IPS-18c (cell line): ENCODE data around the gene VWF.

Experiments
- H3K4me3 ChIP-seq: 2 replicates; pipeline ENCODE4 v1.7.0; 2013; ENCODE audit warnings: low read depth, mild to moderate bottlenecking, low read length, moderate library complexity; ENCODE audit not compliant: insufficient read depth
- H3K9me3 ChIP-seq: one replicate; pipeline ENCODE4 v1.6.1; 2013; ENCODE audit warnings: mild to moderate bottlenecking, low read length, moderate library complexity; ENCODE audit not compliant: control insufficient read depth, insufficient read depth

The VWF gene

DNA sequence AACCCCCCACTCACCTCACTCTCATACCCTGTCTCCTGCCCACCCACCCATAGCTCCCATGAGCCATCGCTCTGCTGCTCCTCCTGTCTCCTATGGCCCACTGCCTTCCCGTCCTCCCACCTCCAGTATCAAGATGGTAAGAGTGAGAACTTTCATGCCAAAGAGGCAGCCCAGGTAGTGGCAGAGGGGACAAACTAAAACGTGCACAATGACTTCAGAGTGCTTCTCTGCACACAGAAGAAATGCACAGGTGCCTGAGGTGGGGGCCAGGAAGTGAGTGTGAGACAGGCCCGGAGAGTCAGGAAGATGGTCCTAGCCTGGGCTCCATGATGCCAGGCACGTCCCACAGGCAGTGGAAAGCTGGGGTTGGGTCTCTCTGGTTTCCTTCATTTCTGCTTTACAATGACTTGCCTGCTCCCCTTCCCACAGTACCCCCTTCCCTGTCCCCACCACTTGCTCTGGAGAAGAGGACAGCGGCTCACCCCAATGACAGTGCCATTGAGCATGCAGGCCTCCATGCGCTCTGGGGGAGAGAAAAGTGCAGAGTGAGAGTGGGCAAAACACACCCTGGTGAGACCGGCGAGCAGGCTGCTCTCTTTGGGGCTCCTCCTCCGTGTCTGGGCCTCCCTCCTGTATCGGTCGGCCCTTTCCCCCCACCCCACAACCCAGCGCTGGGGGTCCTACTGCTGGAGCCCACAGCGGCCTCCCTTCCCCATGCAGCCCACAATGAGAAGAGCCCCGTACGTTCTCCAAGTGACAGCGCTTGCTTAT lies 156.6 kb downstream of the VWF start:
- Histone ChIP-seq H3K9me3 (no peaks in the 10 kb centered on the region), H3K4me3 (no peak overlapping the region)

DNA sequence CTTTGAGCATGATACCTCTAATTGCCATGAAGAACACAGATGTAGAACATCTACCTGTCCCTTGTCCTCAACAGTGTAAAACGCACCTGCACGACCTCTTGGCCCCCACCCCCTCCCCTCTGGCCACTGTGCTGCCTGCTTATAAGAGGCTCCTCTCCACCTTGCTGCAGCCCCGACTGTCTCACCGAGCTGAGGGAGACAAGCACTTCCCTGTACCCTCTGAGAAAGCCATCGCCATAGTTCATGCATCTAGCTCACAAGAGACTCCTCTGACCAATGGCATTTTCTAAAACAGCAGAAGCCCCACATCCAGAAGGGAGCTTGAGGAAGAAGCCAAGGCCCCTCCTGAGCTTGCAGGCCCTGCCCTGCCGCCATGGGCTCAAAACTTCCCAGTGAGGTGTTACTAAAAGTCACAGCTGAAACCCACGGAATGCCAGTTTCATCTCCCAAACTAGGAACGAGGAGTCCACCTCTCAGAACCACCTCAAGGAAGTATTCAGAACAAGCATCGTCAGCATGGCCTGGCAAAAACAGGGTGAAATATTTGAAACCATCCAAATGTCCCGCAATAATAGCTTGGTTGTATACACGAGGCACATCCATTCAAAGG lies 157.9 kb downstream of the VWF start:
- Histone ChIP-seq H3K9me3 (no peaks in the 10 kb centered on the region), H3K4me3 (no peak overlapping the region)

- H3K4me3 ChIP-seq, result no peak overlapping the region
- H3K9me3 ChIP-seq, result no peaks in the 10 kb centered on the region
These were observed 158.5 kb downstream of the VWF start for GRCh38 chr12:5965950-5966383.

- Histone ChIP-seq H3K4me3 (no peak overlapping the region), H3K9me3 (no peaks in the 10 kb centered on the region)
These were observed 159.3 kb downstream of the VWF start for GRCh38 chr12:5964913-5965900.

DNA sequence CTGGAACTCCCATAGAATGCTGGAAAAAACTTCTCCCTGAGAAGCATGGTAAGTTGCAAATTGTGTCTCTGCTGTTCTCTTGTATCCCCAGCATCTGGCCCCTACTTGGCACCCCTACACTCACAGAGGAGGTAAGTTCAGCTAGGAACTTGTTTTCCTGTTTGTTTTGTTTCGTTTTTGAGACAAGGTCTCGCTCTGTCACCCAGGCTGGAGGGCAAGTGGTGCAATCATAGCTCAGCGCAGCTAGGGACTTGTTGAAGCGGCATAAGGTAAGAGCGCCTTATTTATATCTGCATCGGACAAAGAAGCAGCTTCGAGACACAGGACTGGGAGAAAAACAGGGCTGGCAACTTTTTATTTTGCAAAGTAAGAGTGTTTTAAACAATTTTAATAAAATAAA lies 161.0 kb downstream of the VWF start:
- no peak overlapping the region for H3K4me3 ChIP-seq
- H3K9me3 ChIP-seq, result no peaks in the 10 kb centered on the region

- H3K9me3 ChIP-seq, result no peaks in the 10 kb centered on the region
- no peak overlapping the region for H3K4me3 ChIP-seq
These were observed 163.7 kb downstream of the VWF start for GRCh38 chr12:5960783-5961182.

DNA sequence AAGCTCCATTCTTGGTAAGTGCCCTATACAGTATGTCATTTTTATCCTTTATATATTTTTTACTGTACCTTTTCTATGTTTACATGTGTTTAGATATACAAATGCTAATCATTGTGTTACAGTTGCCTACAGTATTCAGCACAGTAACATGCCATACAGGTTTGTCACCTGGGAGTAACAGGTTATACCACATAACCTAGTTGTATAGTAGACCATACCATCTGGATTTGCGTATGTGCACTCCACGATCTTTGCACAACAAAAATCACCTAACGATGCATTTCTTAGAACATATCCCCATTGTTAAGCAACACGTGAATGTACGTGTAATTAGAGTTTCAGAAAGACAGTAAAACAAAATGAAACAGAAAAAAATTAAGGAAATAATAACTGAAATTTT lies 167.5 kb downstream of the VWF start:
- Histone ChIP-seq H3K4me3 (no peak overlapping the region), H3K9me3 (no peaks in the 10 kb centered on the region)

GRCh38 chr12:5954661-5955060 lies 169.8 kb downstream of the VWF start:
- Histone ChIP-seq H3K4me3 (no peak overlapping the region), H3K9me3 (no peaks in the 10 kb centered on the region)

- Histone ChIP-seq H3K9me3 (no peaks in the 10 kb centered on the region), H3K4me3 (no peak overlapping the region)
These were observed 170.5 kb downstream of the VWF start for GRCh38 chr12:5953835-5954586.

DNA sequence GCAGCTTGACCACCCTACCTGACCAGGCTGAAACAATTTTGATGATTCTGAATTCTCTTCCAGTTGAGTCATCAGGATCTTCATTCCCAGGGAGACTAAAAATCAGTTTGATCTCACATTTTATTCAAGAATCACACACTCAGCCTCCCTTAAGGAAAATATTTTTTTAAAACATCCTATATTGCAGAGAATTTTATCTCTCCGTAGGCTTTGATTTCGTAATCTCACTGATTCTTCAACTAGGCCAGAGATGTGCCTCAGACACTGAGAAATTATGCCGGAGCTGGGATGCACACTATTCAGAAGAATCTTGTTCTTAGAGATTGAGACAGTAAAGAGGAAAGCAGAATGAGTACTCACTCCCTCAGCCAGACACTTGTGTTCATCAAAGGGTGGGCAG lies 172.4 kb downstream of the VWF start:
- Histone ChIP-seq H3K4me3 (no peak overlapping the region), H3K9me3 (no peaks in the 10 kb centered on the region)

DNA sequence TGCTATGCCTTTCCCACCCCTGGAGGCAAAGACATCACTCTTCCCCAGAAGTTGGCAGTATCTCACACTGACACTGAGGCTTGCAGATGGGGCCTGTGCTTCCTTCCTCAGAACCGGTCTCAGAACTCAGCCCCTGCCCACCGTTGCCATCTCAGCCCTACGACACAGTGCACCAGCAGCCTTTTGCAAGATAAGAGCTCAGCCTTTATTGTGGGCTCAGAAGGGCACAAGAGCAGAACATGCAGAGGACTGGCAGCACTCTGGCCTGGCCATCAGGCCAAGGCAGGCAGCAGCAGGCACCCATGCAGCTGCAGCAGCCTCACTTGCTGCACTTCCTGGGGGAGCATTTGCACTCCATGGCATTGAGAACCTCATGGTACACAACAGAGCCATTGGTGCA lies 175.8 kb downstream of the VWF start:
- Histone ChIP-seq H3K4me3 (no peak overlapping the region), H3K9me3 (no peaks in the 10 kb centered on the region)

DNA sequence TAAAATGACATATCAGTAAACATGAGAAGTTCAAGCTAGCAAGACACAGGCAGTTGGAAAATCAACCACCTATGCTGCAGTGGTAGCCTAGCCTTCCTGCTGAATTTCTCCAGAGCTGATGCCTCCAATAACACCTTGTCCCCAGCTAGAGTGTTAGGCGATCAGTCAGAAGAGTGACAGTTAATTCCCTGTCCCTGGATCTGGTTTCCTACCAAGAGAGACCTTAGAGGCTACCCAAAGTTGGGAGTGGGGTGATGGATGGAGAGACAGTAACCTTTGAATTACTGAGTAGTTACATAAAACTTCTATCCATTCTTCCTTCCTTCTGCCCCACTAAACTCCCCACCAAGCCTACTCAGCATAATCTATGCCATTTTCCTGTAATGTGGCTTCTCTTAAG lies 177.5 kb downstream of the VWF start:
- Histone ChIP-seq H3K4me3 (no peak overlapping the region), H3K9me3 (no peaks in the 10 kb centered on the region)

- H3K9me3 ChIP-seq, result no peaks in the 10 kb centered on the region
- no peak overlapping the region for H3K4me3 ChIP-seq
These were observed 178.1 kb downstream of the VWF start for GRCh38 chr12:5946388-5946787.

GRCh38 chr12:5945071-5946008 lies 179.1 kb downstream of the VWF start, which contains the start of gene ANO2:
TSS of gene ANO2 (minus strand) at chr12:5945259. CDS start at chr12:5945217, 42 bp downstream.
- Histone ChIP-seq H3K4me3 (peak within 1 kb of the TSS; percentile 59), H3K9me3 (no peaks in the 10 kb centered on the region)

DNA sequence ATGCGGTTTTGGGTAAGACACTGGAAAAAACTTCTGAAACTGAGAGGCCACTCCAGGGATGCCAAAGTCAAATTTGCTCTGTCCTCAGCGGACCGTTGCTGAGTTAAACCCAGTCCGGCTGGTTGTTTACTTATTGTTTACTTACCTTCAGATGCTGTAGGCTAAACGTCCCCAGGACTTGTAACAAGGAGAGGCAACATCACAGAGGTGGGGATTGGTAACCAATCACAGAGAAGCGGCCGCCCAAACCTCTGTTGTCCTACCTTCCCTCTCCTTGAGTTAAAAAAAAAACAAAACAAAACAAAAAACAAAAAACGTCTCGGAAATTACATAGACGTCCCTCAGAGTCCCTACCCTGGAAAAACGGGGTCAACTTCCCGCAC lies 179.8 kb downstream of the VWF start:
- H3K4me3 ChIP-seq, result peak overlapping the region; percentile 59

DNA sequence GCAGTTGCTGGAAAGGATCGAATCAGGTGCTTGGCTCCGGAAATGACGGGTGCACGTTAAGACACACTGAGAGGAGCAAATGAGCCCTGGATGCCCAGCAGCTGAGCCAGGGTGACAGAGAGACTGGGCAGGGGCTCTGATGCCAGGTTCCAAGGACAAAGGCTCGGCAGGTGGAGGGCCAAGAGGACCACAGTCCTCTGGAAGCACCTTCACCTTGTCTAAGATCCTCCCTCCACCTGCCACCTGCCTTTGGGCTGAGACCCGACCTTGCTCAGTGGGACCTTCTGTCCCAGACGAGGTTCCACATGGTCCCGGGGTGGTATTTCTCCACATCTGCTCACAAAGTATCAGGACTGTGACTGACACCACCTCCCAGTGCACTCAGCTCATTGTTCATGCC lies 180.4 kb downstream of the VWF start:
- Histone ChIP-seq H3K4me3 (peak overlapping the region; percentile 59; the same call in 1 of the 2 replicates), H3K9me3 (no peaks in the 10 kb centered on the region)

More for the DNA sequence above, 179.8 kb downstream of the VWF start:
- H3K9me3 ChIP-seq, result no peaks in the 10 kb centered on the region
